HTERT RPE-1 (cell line): ENCODE data around the gene ANXA10.
"Not testable (repeated sequence)": the region's sequence is repeated elsewhere in the genome, so short reads cannot be mapped to it uniquely, and the experiment has no call there.

Source experiments
- in situ Hi-C: fragments of 300-500 bp; cut with MboI; formaldehyde crosslinking; loops from 4 replicates; pipeline ENCODE4 v1.14.3; 2020; ENCODE audit warnings: low sequenced_read_pairs

The ANXA10 gene

DNA sequence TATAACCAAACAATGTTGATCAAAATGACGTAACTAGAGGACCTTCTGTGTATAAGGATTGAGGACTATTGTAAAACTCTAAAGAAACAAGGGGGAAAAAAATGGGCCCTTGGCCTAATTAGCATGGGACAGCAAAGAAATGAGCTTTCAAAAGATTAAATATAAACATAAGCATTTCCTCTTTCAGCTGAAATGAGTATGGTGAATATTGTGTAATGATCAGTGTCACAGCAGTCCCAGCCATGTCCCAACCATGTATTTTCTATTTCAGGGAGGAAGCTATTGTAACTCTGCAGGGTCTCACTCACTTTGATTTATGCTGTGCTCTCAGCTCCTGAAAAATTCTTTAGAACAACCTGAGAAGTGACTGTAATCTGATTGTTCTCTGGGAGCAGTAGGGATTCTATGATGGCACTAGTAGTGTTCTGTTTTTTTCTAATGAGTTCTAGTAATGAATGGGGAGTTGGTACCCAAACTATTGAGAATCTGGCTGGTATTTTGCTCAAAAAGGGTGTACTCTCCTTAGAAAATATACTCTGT, 25.8 kb downstream of the ANXA10 start:
- in situ Hi-C loops = no loop called here

DNA sequence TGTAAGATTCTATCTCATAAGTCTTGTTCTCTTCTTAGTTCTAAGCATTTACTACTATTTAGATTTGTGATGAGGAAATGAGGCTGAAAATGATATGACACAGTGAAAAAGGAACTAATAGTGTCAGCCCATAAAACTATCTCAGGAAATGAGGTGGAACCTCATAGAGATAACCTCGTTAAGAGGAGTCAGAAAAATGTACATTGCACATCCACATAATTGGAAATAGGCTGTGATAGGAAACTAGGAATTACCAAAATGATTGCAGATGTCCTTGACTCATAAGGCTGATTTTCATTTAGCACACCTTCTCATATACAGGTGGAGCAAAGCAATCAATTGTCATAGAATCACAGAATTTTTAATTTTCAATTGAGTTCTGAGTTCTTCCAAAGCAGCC, 26.8 kb downstream of the ANXA10 start:
- in situ Hi-C loops = no loop called here

DNA sequence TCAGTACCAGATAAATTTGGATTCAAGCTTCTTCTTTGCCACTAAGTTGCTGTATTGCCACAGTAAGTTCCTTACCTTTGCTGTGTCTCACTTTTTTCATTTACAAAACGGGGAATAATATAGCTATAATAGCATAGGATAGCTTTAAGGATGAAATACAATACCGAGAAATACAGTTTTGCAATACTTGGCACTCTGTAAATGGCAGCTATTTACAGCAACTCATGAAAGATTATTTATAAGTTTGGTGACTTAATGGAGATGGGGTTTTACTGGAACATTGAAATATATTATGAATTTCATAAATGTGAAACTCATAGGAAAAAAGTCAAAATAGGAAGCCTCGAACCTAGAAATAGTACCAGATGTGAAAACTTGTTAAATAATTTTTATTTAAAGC, 27.6 kb downstream of the ANXA10 start:
- in situ Hi-C loops = no loop called here

DNA sequence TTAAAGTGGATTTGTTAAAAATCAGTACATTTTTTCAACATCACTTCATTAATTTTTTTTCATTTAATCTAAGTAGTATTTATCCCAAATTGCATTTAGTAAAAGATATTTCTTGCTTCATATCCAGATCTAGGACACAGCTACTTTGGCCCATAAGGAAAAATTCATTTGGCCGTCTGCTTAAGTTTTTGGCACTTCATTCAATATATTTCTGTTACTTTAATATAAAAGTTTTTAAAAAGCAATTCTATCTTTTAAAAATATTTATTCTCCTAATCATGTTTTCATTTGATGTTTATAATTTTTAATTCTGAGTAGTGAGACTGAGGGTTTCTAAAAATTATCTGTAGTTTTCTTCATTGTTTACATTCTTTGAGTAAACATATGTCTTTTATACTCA, 28.5 kb downstream of the ANXA10 start:
- in situ Hi-C loops = no loop called here

DNA sequence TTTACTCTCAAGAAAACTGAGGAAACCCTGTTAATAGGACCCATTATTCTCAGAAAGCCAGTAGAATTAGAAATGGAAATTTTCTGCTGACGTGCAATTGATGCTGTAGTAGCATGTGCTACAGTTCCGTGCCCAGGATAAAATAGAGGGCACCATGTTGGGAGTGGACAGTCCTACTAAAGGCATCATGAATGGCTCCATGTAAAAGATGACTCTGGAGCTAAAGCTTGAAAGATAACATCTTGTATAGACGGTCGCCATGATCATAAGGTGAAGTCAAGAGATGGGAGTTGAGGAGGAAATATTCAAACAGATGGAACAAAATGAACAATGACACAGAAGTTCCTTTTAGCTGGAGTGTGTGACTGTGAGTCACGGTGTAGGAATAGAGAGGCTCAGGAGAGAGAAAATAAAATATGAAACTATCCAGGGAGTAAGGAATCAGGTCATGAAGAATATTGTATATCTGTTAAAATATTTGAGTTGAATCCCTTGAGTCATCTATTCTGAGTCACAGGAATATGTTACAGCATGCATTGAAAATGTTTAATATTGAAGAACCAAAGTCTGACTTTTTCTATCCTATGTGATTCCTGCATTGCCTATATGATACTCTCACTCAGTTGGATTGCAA, 31.8 kb downstream of the ANXA10 start:
- in situ Hi-C loops = no loop called here

DNA sequence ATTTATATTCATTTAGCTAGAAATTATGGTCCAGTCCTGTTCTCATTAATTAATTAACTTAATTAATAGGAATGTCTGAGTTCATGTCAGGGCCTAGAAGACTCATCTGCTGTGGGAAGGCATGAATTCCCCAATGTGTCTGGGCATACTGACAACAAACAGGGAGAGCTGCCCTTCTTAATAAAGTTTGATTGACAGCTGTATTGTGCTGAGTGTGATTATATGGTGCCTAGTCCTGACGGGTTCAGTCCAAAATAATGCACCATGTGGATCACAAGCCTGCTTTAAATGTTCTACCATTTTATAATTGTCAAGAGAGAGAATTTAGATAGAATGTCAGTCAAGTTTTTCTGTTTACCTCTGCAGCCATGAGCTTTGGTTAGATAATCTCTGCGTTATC, 34.6 kb downstream of the ANXA10 start:
- in situ Hi-C loops = no loop called here

DNA sequence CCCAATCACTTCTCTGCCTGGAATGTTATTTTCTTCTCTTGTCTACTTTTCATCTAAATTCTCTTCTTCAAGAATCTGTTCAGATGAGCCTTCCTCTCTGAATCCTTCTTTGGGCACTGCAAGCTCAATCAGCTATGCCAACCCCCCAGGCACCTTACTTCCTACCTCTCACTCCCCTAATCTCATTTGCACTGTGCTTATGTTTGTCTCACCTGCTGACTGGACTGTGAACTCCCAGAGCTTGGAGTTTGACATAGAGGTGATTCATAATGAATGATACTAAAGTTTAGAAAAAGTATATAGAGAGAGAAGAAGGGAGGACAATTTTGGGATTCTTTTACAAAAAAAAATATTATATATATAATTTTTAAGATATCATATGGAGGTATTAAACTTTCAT, 36.3 kb downstream of the ANXA10 start:
- in situ Hi-C loops = no loop called here

DNA sequence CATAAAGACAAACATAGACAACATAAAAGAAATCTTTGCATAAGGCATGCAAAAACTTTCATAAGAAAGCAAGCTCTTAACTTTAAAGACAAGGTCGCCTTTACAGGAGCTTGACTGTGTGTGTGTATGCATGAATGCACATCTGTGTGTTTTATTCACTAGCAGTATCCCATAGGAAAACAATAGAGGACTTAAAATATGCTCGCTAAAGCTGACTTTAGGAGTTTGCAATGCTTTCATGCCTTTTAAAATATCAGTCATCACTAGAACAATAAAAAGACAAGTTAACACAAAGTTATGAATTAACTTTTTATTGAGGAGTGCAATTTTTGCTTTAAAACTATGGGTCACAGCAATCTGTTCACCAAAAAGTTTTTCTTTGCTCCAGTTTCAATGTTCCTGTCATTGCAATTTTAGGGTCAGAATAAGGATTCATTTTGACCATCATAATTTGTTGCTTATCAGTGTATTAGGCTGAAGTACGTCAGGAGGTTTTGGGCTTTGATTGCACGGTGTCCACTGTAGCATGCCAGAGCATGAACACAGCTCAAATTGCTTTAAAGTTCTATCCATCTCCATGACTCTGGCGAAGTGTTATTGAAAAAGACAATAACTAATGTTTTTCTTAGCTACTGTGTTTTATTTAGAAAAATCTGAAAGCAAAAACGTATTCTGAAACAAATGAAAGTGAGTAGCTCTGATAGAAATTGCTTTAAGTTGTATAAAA, 36.9 kb downstream of the ANXA10 start:
- in situ Hi-C loops = no loop called here

DNA sequence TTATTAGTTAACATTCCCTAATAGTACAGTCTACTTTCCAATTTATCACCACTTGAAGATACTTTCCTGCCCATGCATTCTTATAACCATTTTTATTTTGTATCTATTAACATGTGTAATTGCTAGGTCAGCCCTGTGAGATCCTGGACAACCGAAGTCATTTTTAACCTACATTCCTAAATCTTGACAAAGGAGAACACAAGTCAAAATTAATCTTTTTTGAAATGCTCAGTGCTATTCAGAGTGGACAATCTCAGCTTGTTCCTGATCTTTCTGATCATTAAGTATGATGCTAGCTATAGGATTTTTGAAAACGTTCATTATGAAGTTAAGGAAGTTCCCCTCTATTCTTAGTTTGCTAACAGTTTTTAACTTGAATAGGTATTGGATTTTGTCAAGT, 37.5 kb downstream of the ANXA10 start:
- in situ Hi-C loops = no loop called here

DNA sequence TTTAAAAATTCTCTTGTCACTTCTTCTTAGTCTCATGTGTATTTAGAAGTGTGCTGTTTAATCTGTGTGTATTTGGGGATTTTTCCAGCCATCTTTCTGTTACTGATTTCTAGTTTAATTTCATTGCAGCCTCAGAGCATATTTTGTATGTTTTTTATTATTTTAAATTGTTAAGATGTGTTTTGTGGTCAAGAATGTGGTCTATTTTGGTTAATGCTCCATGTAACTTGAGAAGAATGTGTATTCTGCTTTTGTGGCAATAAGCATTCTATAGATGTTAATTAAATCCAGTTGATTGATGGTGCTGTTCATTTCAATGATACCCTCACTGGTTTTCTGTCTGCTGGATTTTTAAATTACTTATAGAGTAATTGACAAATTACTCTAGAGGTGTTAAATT, 38.9 kb downstream of the ANXA10 start:
- in situ Hi-C loops = no loop called here

DNA sequence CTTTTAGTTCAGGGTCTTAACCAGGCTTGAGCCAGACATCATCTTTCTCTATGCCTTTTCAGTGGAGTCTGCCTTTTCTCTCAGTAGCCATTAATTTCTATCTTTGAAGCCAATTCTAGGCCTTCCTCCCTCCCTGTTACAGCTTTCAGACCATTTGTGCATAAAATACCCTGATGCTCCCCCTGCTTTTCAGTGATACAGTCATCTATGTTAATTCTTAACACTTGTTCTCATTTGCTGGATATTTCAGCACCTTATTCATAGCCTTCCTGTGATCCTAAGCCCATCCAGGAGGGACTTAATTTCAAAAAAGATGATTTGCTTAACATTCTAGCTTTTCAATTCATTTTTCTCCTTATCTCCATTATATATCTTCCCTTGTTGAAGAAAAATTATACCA, 42.3 kb downstream of the ANXA10 start:
- in situ Hi-C loops = no loop called here

DNA sequence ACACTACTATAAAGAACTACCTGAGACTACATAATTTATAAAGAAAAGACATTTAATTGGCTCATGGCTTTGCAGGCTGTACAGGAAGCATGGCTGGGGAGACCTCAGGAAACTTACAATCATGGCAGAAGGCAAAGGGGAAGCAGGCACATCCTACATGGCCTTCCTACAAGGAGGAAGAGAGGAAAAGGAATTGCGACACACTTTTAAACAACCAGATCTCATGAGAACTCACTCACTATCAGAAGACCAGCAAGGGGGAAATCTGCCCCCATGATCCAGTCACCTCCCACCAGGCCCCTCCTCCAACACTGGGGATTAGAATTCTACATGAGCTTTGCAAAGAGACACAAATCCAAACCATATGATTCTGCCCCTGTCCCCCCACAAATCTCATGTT, 43.5 kb downstream of the ANXA10 start:
- in situ Hi-C loops = not testable (repeated sequence)

DNA sequence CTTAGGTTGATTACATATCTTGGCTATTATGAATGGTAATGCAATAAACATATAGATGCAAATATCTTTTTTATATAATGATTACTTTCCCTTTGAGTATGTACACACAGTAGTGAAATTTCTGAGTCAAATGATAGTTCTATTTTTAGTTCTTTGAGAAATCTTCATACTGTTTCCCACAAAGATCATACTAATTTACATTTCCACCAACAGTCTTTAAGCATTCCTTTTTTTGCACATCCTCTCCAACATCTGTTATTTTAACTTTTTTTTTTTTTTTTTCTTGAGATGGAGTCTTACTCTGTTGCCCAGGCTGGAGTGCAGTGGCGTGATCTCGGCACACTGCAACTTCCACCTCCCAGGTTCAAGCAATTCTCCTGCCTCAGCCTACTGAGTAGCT, 45.4 kb downstream of the ANXA10 start:
- in situ Hi-C loops = not testable (repeated sequence)

DNA sequence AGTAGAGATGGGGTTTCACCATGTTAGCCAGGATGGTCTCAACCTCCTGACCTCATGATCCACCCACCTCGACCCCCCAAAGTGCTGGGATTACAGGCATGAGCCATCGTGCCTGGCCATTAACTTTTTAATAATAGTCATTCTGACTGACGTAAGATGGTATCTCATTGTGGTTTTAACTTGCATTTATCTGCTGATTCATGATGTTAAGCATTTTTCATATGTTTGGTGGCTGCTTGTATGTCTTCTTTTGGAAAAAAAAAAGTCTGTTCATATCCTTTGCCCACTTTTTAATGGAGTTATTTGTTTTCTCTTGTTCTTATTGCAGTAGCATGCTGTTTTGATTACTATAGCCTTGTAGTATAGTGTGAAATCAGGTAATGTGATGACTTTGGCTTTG, 45.8 kb downstream of the ANXA10 start:
- in situ Hi-C loops = no loop called here

DNA sequence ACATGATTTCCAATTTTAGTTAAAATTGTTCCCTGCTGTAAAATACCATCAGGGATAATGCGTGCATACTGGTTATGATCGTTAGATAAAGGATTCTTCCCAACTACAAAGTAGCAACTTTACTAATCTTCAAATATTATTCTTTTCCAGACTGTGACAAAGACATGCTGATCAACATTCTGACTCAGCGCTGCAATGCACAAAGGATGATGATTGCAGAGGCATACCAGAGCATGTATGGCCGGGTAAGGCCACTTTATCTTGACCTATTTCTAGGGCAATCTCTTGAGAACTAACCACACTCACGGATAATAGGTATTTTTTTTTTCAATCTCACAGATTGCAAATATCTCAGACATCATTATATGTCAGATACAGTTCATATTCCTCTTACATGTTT, 47.0 kb downstream of the ANXA10 start:
- in situ Hi-C loops = no loop called here

DNA sequence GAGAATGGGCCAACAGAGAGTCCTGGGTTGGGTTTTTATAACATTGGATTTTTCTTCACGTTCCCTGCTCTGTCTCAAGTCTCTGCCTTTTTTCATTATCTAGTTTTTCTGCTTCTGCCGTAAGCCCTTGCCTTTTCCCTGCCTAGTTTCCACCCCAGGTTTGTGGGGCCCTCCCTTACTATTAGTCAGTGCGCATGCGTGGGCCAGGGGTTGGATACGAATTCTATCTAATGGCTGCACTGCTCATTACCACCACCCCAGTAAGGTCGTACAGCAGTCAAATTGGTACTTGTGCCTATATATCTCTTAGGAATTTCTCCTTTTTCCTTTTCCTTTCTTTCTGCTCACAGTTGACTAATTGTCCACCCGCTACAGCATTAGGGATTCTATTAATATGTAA, 49.4 kb downstream of the ANXA10 start:
- in situ Hi-C loops = no loop called here

DNA sequence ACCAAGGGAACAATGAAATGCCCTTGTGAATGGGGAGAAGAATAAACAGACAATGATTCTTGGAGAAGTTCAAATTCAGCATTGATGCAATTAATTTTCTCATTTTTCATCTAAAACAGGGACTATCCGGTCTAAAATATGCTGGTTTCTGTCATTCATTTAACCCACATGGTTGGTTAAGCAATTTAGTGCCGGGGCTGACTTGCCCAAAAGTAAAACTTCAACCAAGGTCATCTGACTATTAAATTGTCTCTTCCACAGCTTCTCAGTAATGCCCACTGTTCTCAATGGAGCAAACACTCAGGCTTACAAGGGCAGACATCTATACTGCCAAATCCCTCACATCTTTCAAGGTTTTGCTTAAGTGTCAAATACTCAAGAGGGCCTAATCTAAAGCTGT, 51.3 kb downstream of the ANXA10 start:
- in situ Hi-C loops = no loop called here

DNA sequence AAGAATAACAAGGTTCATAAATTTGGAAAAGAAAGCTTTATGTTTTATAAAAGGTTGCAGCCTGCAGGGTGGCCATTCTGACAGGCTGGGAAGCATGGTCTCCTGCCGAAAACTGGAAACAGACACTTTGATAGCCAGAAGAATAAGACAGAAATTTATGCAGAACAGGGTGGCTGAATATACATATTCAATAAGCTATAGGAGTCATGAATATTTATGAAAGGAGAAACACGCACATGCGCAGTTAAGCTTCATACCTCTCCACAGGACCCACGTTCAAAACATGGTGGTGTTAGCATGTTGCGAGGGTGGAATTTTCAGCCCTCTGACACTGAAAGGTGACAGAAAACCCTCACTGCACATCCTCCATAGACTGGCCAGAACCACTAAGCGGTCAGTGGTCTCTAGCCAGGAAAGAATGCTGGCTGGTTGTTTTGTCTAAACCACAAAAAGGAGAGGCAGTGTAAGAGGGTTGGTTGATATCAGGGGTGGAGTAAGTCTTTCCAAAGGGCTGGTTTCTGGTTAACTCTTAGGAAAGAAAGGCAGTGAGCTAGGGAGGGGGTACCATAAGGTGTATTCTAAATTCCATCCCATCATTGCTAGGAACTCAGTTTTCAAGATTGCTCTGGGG, 58.2 kb downstream of the ANXA10 start:
- in situ Hi-C loops = no loop called here

DNA sequence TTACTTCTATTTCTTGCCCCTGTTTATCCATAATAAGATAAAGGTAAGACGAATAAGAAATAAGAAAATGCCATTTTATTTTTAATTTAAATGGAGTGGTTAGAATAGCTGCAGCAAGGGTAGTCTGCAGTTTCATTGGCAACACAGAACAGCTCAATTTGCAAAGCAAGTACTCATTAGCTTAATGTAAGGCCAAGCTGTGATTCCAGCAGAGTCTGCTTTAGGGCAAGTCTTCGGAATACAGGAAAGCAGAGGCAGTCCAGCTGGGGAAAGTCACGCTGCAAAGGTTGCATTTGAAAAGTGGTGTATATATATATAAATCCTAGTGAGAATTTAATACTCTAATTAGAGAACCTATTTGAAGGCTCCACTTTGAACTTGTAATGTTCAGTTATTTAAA, 59.0 kb downstream of the ANXA10 start:
- in situ Hi-C loops = no loop called here

DNA sequence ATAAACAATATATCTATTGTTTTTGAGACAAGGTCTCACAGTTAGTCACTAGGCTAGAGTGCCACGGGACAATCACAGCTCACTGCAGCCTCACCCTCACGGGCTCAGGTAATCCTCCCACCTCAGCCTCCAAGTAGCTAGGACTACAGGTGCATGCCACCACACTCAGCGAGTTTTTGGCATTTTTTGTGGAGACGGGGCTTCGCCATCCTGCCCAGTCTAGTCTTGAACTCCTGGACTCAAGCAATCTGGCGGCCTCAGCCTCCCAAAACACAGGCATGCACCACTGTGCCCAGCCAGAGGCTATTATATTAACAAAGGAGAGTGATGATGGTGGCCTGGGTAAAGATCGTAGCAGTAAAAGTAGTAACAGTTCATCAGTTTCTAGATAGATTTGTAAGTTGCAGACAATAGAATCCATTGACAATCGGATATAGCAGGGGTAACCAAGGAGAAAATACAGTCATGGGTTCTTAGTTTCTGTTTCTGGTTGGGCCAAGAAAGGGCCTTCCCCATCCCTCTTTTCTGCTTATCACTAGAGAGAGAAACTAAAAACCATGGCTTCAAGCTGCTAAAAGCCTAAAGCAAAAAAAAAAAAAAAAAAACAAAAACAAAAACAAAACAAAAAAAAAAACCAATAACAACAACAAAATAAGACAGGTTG, 60.6 kb downstream of the ANXA10 start:
- in situ Hi-C loops = no loop called here

DNA sequence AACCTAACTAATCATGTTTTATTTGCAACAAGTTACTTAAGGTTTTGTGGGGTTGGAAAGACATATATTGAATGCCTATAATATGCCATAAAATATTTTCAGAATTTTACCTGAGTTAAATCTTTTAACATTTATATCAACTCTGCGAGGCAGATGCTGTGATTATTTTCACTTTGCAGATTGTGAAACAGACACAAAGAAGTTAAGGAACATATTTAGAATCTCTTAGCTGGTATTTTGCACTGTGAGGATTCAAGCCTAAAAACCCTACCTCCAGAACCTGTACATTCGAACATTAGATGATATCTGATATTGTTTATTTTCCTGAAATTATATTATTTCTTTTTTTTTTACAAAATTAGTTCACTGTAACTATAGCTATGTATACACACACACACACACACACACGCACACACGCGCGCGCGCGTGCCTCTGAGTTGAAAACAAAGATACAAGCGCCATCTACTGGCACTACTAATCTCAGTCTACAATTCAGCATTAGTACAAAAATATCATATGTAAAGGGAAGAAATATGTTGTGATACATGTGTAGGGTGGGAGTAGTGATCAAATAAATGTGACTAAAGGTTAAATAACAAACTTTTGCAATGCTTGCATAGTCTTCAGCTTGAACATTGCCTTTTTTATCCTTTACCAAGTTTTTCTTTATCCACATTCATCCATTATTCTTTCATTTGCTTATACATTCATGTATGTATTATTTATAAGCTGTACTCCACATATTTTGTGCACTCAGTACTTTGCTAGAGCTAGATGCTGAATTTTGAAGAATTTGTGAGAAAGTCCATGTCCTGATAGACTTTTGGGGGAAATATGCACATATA, 61.5 kb downstream of the ANXA10 start:
- in situ Hi-C loops = no loop called here
